Epithelial cell of esophagus (primary cell): ENCODE measurements around the gene CYP2W1.

Source experiments
- DNase-seq: peaks from one replicate; pipeline ENCODE4 v3.0.0; 2010; ENCODE audit warnings: low read depth
- H3K4me3 ChIP-seq: 2 replicates; pipeline ENCODE4 v1.5.1; 2011; ENCODE audit warnings: mild to moderate bottlenecking, low read length, control low read depth
- CTCF ChIP-seq: IDR thresholded peaks from 2 replicates; pipeline ENCODE4 v1.5.1; 2011; ENCODE audit warnings: low read depth, mild to moderate bottlenecking, low read length, control low read depth, inconsistent platforms; ENCODE audit not compliant: insufficient read depth; ENCODE audit errors: missing control alignments

Gene CYP2W1

GRCh38 chr7:1017586-1018333 is 34.8 kb downstream of the CYP2W1 start:
- H3K4me3 ChIP-seq = no peak overlapping the region
- DNase-seq = no peak
- no peak for TF ChIP-seq CTCF

- DNase-seq = no peak
- no peak for TF ChIP-seq CTCF
- no peak overlapping the region for H3K4me3 ChIP-seq
Measured at GRCh38 chr7:1018334-1018695, 35.3 kb downstream of the CYP2W1 start.

- no peak overlapping the region for H3K4me3 ChIP-seq
- TF ChIP-seq CTCF = no peak
- DNase-seq = no peak
Measured at GRCh38 chr7:1019255-1019785, 36.3 kb downstream of the CYP2W1 start.

GRCh38 chr7:1019789-1020610 is 37.0 kb downstream of the CYP2W1 start:
- no peak for DNase-seq
- TF ChIP-seq CTCF = no peak
- H3K4me3 ChIP-seq = no peak overlapping the region

GRCh38 chr7:1020849-1021251 is 37.9 kb downstream of the CYP2W1 start:
- no peak for TF ChIP-seq CTCF
- no peak for DNase-seq
- H3K4me3 ChIP-seq = no peak overlapping the region

GRCh38 chr7:1021366-1021765 is 38.4 kb downstream of the CYP2W1 start:
- no peak for DNase-seq
- no peak for TF ChIP-seq CTCF
- no peak overlapping the region for H3K4me3 ChIP-seq
